GM12864 (cell line): Measurements from ENCODE around the gene DUSP3.
"Not testable (repeated sequence)": the region's sequence is repeated elsewhere in the genome, so short reads cannot be mapped to it uniquely, and the experiment has no call there.

ENCODE experiments used
- DNase-seq: peaks from one replicate; pipeline ENCODE4 v3.0.0-alpha.2; 2011; ENCODE audit warnings: low read depth
- H3K4me3 ChIP-seq: 2 replicates; pipeline ENCODE4 v1.5.1; 2011; ENCODE audit warnings: mild to moderate bottlenecking, low read depth, low read length, control low read depth
- CTCF ChIP-seq: IDR thresholded peaks from 2 replicates; pipeline ENCODE4 v1.5.1; 2011; ENCODE audit warnings: low read depth, mild to moderate bottlenecking, moderate library complexity, low read length, control low read depth, inconsistent platforms; ENCODE audit errors: missing control alignments

Gene DUSP3

GRCh38 chr17:43801844-43802243, 23.1 kb upstream of the DUSP3 start:
- no peak for TF ChIP-seq CTCF
- no peak overlapping the region for H3K4me3 ChIP-seq
- DNase-seq = no peak

GRCh38 chr17:43800736-43801135, 22.0 kb upstream of the DUSP3 start:
- no peak for TF ChIP-seq CTCF

GRCh38 chr17:43799047-43799446, 20.3 kb upstream of the DUSP3 start:
- no peak for TF ChIP-seq CTCF
- H3K4me3 ChIP-seq = no peak overlapping the region
- no peak for DNase-seq

More at GRCh38 chr17:43800736-43801135, 22.0 kb upstream of the DUSP3 start:
- H3K4me3 ChIP-seq = no peak overlapping the region
- DNase-seq = no peak

GRCh38 chr17:43798024-43798423, 19.2 kb upstream of the DUSP3 start:
- not testable (repeated sequence) for DNase-seq, H3K4me3 ChIP-seq

- H3K4me3 ChIP-seq, DNase-seq: not testable (repeated sequence)
Observed at GRCh38 chr17:43792668-43793067, 13.9 kb upstream of the DUSP3 start.

GRCh38 chr17:43791589-43791988, 12.8 kb upstream of the DUSP3 start:
- no peak overlapping the region for H3K4me3 ChIP-seq
- no peak for DNase-seq
- TF ChIP-seq CTCF = no peak

- DNase-seq = no peak
- no peak overlapping the region for H3K4me3 ChIP-seq
Observed at GRCh38 chr17:43790311-43790940, 11.6 kb upstream of the DUSP3 start.

More at GRCh38 chr17:43790311-43790940, 11.6 kb upstream of the DUSP3 start:
- no peak for TF ChIP-seq CTCF
